Erythroblast (primary cell): ENCODE measurements around the gene ZNF546.

ENCODE experiments used
- GATA1 ChIP-seq: IDR thresholded peaks from 2 replicates; pipeline ENCODE4 v1.6.1; 2011; ENCODE audit warnings: low read depth, mild to moderate bottlenecking, control low read depth, low read length, moderate library complexity
- POLR2A ChIP-seq: IDR thresholded peaks from 2 replicates; pipeline ENCODE4 v1.6.1; 2011; ENCODE audit warnings: mild to moderate bottlenecking, low read length

DNA sequence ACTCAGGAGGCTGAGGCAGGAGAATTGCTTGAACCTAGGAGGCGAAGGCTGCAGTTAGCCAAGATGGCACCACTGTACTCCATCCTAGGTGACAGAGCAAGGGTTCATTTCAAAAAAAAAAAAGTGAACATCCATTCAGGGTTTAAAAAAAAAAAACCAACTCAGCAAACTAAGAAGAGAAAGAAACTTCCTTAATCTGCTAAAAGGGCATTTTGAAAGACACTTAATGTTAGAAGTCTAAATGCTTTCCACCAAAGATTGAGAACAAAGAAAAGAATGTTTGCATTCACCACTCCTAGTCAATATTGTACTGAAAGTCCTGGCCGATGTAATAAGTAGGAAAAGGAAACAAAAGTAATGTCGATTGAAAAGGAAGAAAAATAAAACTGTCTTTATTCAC is 33.0 kb upstream of the ZNF546 start:
- TF ChIP-seq POLR2A = no peak
- no peak for TF ChIP-seq GATA1
